ENCODE measurements around the gene ZBTB39. TPM values are rescaled to one million over a fixed set of nuclear protein-coding genes. Genes with fewer than 3 reads are reported as not detected.
"Not testable (repeated sequence)": the region's sequence is repeated elsewhere in the genome, so short reads cannot be mapped to it uniquely, and the experiment has no call there.

ZBTB39 gene
- total RNA-seq, 1 experiment from 2014 or later, result 10.7 TPM

- H3K4me2 ChIP-seq (ENCODE audit: low read depth, low read length, poor library complexity, severe bottlenecking); H3K36me3 ChIP-seq (ENCODE audit: insufficient read depth, low read length); H2AFZ ChIP-seq (ENCODE audit: low read length); H3K27ac ChIP-seq (ENCODE audit: low read length); H4K20me1 ChIP-seq (ENCODE audit: insufficient read depth, low read depth, low read length); H3K27me3 ChIP-seq (ENCODE audit: low read length); H3K79me2 ChIP-seq (ENCODE audit: low read length); DNase-seq; H3K4me3 ChIP-seq (ENCODE audit: low read length); H3K9ac ChIP-seq (ENCODE audit: low read length); H3K9me3 ChIP-seq (ENCODE audit: low read length); H3K4me1 ChIP-seq (ENCODE audit: low read length); H3K9me2 ChIP-seq (replicated peaks; ENCODE audit: insufficient read depth, low read length): not testable (repeated sequence)
Measured at GRCh38 chr12:56977361-56977760, 29.0 kb downstream of the ZBTB39 start.

- not testable (repeated sequence) for DNase-seq; H3K27me3 ChIP-seq (ENCODE audit: low read length); H4K20me1 ChIP-seq (ENCODE audit: insufficient read depth, low read depth, low read length); H2AFZ ChIP-seq (ENCODE audit: low read length); H3K36me3 ChIP-seq (ENCODE audit: insufficient read depth, low read length); H3K4me1 ChIP-seq (ENCODE audit: low read length); H3K9me3 ChIP-seq (ENCODE audit: low read length); H3K4me3 ChIP-seq (ENCODE audit: low read length); H3K27ac ChIP-seq (ENCODE audit: low read length); H3K9me2 ChIP-seq (replicated peaks; ENCODE audit: insufficient read depth, low read length); H3K9ac ChIP-seq (ENCODE audit: low read length); H3K4me2 ChIP-seq (ENCODE audit: low read depth, low read length, poor library complexity, severe bottlenecking); H3K79me2 ChIP-seq (ENCODE audit: low read length)
Measured at GRCh38 chr12:56974224-56974623, 32.1 kb downstream of the ZBTB39 start.

- H3K9me3 ChIP-seq (ENCODE audit: low read length); H4K20me1 ChIP-seq (ENCODE audit: insufficient read depth, low read depth, low read length); H2AFZ ChIP-seq (ENCODE audit: low read length); H3K79me2 ChIP-seq (ENCODE audit: low read length); H3K9me2 ChIP-seq (replicated peaks; ENCODE audit: insufficient read depth, low read length); H3K4me3 ChIP-seq (ENCODE audit: low read length); H3K36me3 ChIP-seq (ENCODE audit: insufficient read depth, low read length); DNase-seq; H3K27ac ChIP-seq (ENCODE audit: low read length); H3K4me2 ChIP-seq (ENCODE audit: low read depth, low read length, poor library complexity, severe bottlenecking); H3K9ac ChIP-seq (ENCODE audit: low read length); H3K4me1 ChIP-seq (ENCODE audit: low read length); H3K27me3 ChIP-seq (ENCODE audit: low read length): not testable (repeated sequence)
Measured at GRCh38 chr12:56968910-56969309, 37.4 kb downstream of the ZBTB39 start.

GRCh38 chr12:56965997-56966642 is 40.2 kb downstream of the ZBTB39 start:
- not testable (repeated sequence) for H3K4me2 ChIP-seq (ENCODE audit: low read depth, low read length, poor library complexity, severe bottlenecking); H3K79me2 ChIP-seq (ENCODE audit: low read length); H3K4me3 ChIP-seq (ENCODE audit: low read length); H3K4me1 ChIP-seq (ENCODE audit: low read length); H3K9me3 ChIP-seq (ENCODE audit: low read length); H3K9me2 ChIP-seq (replicated peaks; ENCODE audit: insufficient read depth, low read length); H3K27me3 ChIP-seq (ENCODE audit: low read length); H3K36me3 ChIP-seq (ENCODE audit: insufficient read depth, low read length); H3K27ac ChIP-seq (ENCODE audit: low read length); H3K9ac ChIP-seq (ENCODE audit: low read length); H2AFZ ChIP-seq (ENCODE audit: low read length); H4K20me1 ChIP-seq (ENCODE audit: insufficient read depth, low read depth, low read length)
- DNase-seq, result peak; percentile 36

GRCh38 chr12:56965124-56965523 is 41.2 kb downstream of the ZBTB39 start:
- H3K4me3 ChIP-seq (ENCODE audit: low read length); H3K27me3 ChIP-seq (ENCODE audit: low read length); H3K4me1 ChIP-seq (ENCODE audit: low read length); H3K4me2 ChIP-seq (ENCODE audit: low read depth, low read length, poor library complexity, severe bottlenecking); H3K27ac ChIP-seq (ENCODE audit: low read length); H3K79me2 ChIP-seq (ENCODE audit: low read length); H2AFZ ChIP-seq (ENCODE audit: low read length); H3K9ac ChIP-seq (ENCODE audit: low read length); H4K20me1 ChIP-seq (ENCODE audit: insufficient read depth, low read depth, low read length); H3K36me3 ChIP-seq (ENCODE audit: insufficient read depth, low read length); H3K9me3 ChIP-seq (ENCODE audit: low read length); DNase-seq; H3K9me2 ChIP-seq (replicated peaks; ENCODE audit: insufficient read depth, low read length): not testable (repeated sequence)

GRCh38 chr12:56963557-56963956 is 42.8 kb downstream of the ZBTB39 start:
- not testable (repeated sequence) for DNase-seq; H3K4me2 ChIP-seq (ENCODE audit: low read depth, low read length, poor library complexity, severe bottlenecking); H3K9ac ChIP-seq (ENCODE audit: low read length); H4K20me1 ChIP-seq (ENCODE audit: insufficient read depth, low read depth, low read length); H3K9me2 ChIP-seq (replicated peaks; ENCODE audit: insufficient read depth, low read length); H3K4me3 ChIP-seq (ENCODE audit: low read length); H3K27ac ChIP-seq (ENCODE audit: low read length); H2AFZ ChIP-seq (ENCODE audit: low read length); H3K9me3 ChIP-seq (ENCODE audit: low read length); H3K79me2 ChIP-seq (ENCODE audit: low read length); H3K4me1 ChIP-seq (ENCODE audit: low read length); H3K27me3 ChIP-seq (ENCODE audit: low read length); H3K36me3 ChIP-seq (ENCODE audit: insufficient read depth, low read length)

- not testable (repeated sequence) for H3K27me3 ChIP-seq (ENCODE audit: low read length); H2AFZ ChIP-seq (ENCODE audit: low read length); H3K9me3 ChIP-seq (ENCODE audit: low read length); DNase-seq; H3K79me2 ChIP-seq (ENCODE audit: low read length); H3K9ac ChIP-seq (ENCODE audit: low read length); H3K27ac ChIP-seq (ENCODE audit: low read length); H3K4me1 ChIP-seq (ENCODE audit: low read length); H4K20me1 ChIP-seq (ENCODE audit: insufficient read depth, low read depth, low read length); H3K9me2 ChIP-seq (replicated peaks; ENCODE audit: insufficient read depth, low read length); H3K36me3 ChIP-seq (ENCODE audit: insufficient read depth, low read length); H3K4me3 ChIP-seq (ENCODE audit: low read length); H3K4me2 ChIP-seq (ENCODE audit: low read depth, low read length, poor library complexity, severe bottlenecking)
Measured at GRCh38 chr12:56962247-56962646, 44.1 kb downstream of the ZBTB39 start.

- no peaks in the 10 kb centered on the region for H3K9me3 ChIP-seq (ENCODE audit: low read length)
- DNase-seq, result no peak
- no peak overlapping the region for H3K27ac ChIP-seq (ENCODE audit: low read length)
- H3K36me3 ChIP-seq (ENCODE audit: insufficient read depth, low read length), result no peaks in the 10 kb centered on the region
- no peak overlapping the region for H3K4me2 ChIP-seq (ENCODE audit: low read depth, low read length, poor library complexity, severe bottlenecking)
- no peaks in the 10 kb centered on the region for H4K20me1 ChIP-seq (ENCODE audit: insufficient read depth, low read depth, low read length)
- no peaks in the 10 kb centered on the region for H3K27me3 ChIP-seq (ENCODE audit: low read length)
- H2AFZ ChIP-seq (ENCODE audit: low read length), result no peak overlapping the region
- no peaks in the 10 kb centered on the region for H3K79me2 ChIP-seq (ENCODE audit: low read length)
- H3K9me2 ChIP-seq (replicated peaks; ENCODE audit: insufficient read depth, low read length), result no peaks in the 10 kb centered on the region
- H3K4me1 ChIP-seq (ENCODE audit: low read length), result no peaks in the 10 kb centered on the region
- H3K9ac ChIP-seq (ENCODE audit: low read length), result no peak overlapping the region
- no peak overlapping the region for H3K4me3 ChIP-seq (ENCODE audit: low read length)
Measured at GRCh38 chr12:56958422-56958821, 47.9 kb downstream of the ZBTB39 start.
